COLO829 (cell line): Measurements from ENCODE around the gene CPSF6.
"Not testable (repeated sequence)": the region's sequence is repeated elsewhere in the genome, so short reads cannot be mapped to it uniquely, and the experiment has no call there.

Experiments used
- DNase-seq: peaks from one replicate; pipeline ENCODE4 v3.0.0; 2012; ENCODE audit warnings: low spot score

Gene CPSF6, protein sequence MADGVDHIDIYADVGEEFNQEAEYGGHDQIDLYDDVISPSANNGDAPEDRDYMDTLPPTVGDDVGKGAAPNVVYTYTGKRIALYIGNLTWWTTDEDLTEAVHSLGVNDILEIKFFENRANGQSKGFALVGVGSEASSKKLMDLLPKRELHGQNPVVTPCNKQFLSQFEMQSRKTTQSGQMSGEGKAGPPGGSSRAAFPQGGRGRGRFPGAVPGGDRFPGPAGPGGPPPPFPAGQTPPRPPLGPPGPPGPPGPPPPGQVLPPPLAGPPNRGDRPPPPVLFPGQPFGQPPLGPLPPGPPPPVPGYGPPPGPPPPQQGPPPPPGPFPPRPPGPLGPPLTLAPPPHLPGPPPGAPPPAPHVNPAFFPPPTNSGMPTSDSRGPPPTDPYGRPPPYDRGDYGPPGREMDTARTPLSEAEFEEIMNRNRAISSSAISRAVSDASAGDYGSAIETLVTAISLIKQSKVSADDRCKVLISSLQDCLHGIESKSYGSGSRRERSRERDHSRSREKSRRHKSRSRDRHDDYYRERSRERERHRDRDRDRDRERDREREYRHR

DNA sequence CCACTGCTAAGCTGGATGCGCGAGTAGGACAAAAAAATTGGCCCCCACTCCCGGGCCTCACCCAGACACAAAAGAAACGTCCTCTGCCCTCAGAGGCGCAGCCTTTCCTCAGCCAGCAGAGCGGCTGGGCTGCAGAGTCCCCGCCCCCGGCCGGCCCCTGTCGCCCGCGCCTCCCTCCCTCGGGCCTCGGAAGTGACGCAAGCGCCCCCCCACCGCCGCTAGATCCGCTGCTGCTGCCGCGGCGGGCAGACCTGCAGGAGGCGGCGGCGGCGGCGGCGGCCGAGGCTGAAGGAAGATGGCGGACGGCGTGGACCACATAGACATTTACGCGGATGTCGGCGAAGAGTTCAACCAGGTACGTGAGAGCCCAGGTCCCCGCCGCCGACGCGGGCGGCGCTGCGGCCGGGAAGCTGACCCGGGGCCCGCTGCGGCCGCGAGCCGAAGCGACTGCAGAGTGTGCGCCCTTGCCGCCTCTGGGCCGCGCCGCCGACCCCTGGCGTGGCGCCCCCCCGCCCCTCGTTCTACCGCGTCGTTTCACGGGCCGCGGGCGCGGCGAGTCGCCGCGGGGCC, at the start of gene CPSF6:
Gene CPSF6 (plus strand): TSS at position 218 of the 570 bp plus-strand sequence. CDS start 78 bp downstream, at position 296.
- DNase-seq = peak; percentile 83

DNA sequence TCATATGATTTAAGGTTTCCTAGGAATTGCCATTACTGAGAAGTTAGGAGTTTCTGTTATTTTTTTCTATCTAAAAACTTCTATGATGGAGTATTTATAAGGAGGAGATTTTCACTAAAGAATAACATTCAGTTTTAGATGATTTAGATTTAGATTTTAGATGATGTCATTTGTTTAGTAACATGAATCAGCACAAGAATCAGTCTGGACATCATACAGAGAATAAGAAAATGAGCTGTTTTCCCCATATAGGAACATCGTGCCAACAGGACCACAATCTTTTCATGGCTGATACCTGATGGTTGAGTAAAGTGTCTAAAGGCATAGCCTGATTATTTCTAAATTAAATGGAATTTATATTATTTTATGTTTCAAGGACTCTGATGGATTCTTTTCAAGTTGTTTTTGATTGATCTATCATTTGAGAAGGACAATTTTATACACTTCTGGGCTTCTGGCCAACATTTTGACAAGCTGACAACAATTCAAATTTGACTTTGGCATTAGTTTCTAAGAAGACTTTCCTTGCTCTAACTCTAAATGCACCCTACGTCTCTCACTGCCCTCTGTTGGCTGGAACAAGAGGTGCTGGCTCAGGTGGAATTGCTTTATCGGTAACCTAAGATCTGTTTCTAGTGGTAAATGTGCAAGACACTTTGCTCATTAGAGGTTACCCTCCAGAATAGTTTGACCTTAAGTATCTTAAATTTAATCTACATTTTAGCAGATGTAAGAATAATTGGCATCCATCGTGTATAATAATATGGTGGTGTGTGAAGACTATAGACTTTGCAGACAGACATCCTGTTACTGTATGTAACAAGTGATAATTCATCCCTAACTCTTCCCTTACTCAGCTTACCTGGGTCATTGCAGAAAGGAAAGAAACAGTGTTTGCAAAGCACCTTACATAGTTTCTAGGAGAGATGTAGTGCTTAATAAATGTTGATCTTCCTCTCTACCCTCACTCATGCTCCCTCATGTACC, 42.8 kb upstream of the CPSF6 start:
- peak; percentile 4 for DNase-seq

GRCh38 chr12:69199976-69200375, 39.4 kb upstream of the CPSF6 start:
- not testable (repeated sequence) for DNase-seq

GRCh38 chr12:69204191-69204590, 35.2 kb upstream of the CPSF6 start:
- DNase-seq = no peak

DNA sequence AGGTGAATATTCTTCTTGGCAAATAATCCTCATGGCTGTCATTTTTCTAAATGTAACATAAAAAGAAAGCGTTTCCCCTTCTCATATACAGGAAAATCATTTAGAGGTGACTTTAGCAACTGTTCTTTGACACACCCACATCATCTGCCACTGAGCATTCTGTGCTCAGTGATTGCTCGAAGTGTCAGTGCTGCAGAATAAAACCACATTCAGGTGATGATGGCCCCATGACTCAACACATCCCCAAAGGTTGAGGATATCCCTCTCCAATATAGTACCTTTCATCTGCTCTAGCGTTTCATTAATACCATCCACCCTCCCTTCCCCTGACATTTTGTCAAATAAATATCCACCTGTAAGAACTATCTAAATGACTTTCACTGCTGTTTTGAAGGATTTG, 28.7 kb upstream of the CPSF6 start:
- no peak for DNase-seq

DNA sequence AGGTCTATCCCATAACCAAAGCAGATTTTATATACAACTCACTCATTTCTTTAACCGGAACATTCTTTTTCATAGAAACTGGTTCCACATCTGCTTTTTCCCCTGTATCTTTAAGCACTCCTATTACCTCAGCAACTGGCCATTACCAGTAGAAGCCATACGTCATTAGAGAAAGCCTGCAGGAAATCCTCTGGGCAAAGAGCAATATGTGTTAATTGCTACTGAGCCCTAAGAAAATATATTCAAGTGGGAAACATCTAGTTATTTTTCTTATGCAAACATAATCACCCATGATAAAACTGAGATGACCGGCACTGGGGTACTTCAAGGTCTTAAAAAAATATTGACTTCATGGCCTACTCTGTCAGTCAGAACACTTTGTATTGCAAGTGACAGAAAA, 28.2 kb upstream of the CPSF6 start:
- no peak for DNase-seq

GRCh38 chr12:69214169-69214568, 25.2 kb upstream of the CPSF6 start:
- DNase-seq = no peak

DNA sequence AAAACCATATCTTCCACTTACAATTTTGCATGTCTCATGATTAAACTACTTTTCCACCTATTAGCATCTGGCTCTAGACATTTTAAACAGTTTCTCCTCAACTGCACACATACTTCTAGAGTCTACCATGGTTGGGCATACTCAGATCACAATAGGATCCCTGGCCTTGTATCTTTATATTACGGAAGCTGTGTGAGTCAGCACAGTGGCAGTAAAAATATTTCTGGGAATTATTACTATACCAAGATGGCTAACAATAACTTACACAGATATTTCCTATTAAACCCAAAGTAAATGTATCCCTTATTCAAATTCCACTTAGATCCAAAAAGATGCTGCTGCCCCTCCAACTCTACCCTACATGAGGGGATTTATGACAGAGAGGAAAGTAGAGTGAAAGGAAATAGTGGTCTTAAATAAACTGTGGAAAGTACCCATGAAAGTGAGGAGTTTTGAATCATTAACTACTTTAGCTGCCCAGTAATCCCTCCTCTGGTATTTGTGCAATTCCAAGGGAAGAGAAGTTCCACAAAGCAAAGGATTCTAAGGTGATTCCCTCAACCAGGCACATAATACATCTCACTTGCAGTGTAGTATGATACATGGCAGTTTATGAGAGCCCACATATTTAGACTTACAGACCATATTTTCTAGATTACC, 14.0 kb upstream of the CPSF6 start:
- no peak for DNase-seq

- no peak for DNase-seq
These were observed 7.9 kb upstream of the CPSF6 start for GRCh38 chr12:69231479-69231878.

DNA sequence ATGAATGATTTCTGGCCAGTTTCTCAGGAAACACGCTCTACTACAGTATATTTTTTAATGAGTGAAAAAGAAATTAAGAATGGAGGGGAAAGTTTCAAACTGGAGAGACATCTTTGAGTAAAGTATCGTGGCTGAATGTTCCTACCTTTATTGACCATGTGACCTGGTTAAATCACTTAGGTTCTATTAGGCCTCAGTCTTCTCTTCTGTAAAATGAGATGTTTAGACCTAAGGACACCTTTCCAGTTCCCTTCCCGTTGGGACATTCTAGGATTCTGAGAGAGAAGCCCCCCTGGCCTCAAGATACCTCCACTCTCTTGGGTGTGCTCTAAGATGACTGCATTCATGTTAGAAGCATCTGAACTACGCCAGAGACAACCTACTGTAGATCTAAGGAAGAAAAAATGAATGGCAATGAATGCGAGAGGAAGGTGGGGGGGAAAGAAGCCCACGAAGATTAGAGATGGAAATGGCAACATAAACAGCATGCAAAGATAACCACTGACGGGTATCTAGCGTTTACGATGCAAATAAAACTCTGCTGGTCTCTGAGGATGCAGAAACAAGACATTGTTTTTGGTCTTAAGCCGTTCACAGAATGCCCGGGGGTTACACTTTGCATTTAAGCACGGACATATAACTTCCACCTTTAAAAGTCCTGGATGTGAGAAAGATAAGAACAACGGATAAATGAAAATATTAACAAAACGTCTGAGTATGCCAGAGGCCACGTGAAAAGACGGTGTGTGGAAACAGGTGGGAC, 599 bp upstream of the CPSF6 start:
- DNase-seq = no peak

DNA sequence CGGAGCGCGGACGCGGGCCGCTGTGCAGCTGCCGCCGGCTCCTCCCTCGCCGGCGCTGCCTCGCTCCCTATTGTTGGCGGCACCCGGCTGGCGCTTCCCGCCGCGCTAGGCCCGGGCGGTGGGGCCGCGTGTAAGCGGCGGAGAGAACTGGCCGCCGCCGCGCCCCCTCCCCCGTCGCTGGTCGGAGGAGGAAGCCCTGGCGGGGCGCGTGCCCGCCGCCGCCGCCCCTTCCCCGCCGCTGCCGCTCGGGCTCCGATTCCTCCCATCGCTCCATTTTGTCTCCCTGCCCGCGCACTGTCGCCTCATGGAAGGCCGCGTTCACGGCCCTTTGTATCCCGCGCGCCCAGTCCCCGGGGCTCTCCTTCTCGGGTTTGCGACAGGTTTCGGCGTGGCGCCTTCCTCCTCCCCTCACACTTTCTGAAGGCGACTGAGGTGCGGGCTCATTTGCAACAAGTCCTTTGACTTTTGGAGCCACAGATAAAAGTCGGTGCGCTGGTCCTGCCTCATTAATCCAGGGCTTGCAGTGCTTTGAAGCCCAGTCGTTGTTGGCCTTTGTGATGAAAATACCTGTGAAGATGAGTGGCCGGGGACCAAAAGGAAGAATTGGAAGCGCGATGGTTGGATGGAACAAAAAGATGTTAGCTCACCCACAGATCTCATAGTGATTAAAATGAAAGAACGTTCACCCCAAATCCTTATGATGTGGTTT, 707 bp downstream of the CPSF6 start:
- no peak for DNase-seq

DNA sequence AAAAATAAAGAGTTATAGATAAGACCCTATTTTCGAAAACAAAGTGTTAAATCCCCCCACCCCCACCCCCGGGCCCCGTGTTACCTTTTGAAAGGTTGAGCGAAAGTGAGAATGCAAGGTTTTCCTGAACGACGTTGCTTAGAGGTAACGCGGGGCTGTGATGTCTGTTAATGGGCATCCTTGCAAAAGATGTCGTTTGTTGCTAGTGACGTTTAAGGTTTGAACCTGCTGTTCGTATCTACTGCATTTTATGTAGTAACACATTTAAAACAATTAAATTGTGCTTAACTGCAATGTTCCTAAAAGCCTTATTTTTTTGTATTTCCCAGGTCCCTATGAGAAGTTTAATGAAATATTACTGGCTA, 1.2 kb downstream of the CPSF6 start:
- no peak for DNase-seq

DNA sequence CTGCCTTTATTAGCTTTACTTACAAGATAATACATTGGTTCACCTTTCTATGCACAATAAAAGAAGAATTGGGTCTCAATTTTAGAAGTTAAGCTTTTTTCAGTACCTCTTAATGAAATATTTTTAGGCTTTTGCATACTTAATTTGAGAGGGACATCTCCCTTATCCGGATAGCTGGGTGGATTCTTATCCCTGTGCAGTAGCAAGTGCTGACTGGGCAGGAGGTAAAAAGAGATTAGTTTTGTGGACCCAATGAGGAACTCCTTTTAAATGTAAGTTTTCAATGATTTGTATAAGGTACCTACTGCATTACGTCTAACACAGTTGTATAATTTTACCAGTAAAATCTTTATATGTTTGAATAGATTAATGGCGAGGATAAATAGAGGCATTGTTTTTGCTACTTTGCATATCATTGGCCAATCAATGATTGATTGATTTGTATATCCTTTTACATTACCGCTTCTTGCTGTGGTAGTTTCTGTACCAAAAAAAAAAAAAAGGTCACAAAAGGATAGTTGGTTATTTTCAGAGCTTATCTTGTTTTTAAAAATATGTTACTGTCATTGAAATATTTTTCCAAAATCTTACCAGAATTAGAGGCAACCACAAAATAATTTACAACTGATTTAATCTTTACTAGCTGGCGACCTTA, 2.2 kb downstream of the CPSF6 start:
- DNase-seq = no peak

DNA sequence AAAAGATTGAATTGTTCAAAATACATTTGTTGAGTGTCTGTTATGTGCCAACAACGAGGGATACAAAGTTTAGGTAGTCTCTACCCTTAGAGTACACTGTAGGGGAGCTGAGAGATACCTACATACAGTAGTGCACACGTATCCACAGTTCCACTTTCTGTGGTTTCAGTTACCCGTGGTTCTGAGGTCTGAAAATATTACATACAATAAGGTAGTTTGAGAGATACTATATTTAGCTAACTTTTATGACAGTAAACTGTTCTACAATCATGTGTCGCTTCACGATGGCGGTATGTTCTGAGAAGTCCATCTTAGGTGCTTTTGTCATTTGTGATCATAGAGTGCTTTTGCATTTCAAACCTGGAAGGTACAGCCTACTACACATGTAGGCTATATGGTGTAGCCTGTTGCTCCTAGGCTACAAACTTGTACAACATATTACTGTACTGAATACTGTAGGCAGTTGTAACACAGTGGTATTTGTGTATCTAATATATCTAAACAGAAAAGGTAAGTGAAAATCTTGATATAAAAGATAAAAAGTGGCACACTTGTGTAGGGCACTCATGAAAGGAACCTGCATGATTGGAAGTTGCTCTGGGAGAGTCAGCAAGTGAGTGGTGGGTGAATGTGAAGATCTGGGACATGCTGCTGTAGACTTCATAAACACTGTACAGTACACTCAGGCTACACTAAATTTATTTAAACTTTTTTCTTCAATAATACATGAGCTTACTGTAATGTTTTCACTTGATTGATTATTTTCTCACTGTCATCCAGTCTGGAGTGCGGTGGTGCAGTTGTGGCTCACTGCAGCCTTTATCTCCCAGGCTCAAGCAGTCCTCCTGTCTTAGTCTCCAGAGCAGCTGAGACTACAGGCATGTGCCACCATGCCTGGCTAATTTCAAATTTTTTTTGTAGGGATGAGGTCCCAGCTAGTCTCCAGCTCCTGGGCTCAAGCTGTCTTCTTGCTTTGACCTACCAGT, 4.0 kb downstream of the CPSF6 start:
- DNase-seq = no peak

DNA sequence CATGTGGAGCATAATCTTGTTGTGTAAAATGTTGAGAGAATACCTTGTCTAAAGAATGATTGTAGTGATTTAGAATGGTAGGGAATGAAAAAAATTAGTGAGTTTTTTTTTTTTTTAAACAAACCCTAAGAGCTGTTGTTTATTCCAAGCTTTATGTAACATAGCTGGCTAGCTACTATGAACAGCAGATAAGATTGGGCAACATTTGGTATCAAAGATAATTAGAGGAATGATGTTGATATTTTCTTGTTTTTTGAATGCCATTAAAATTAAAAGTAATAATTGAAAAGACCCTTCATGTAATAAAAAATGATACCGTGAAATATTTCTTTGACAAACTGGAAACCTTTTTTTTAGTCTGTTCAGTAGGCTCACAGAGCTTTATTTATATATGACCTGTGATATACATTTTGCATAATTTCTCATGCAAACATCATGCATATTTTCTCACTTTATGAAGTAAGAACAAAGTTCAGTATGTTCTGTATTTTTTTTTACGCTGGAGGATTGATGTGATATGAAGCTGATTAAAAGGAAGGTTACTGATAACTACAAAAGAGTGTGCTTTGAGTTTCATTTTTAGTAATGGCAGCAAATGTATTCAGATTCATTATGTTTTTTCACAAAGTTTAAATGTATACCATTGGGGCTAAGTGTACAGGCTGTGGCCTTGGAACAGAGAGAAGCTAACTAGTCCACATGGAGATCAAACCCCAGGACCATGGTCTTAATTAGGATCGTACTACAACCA, 8.1 kb downstream of the CPSF6 start:
- DNase-seq = no peak

- no peak for DNase-seq
These were observed 12.7 kb downstream of the CPSF6 start for GRCh38 chr12:69252033-69252432.

GRCh38 chr12:69254046-69254445, 14.7 kb downstream of the CPSF6 start:
- DNase-seq = no peak

GRCh38 chr12:69254862-69255261, 15.5 kb downstream of the CPSF6 start:
- DNase-seq = no peak
